B cell (primary cell): ENCODE results near the gene CTRL. TPM values are rescaled to one million over a fixed set of nuclear protein-coding genes. Genes with fewer than 3 reads are reported as not detected.

ENCODE experiments used
- ATAC-seq: fragments of 200-7000 bp; cut with Tn5 transposase; one replicate; pipeline ENCODE4 v1.10.0; 2021; ENCODE audit warnings: low read depth, mild to moderate bottlenecking, moderate number of reproducible peaks, moderate library complexity
- CTCF ChIA-PET: fragments of 350-600 bp; sonication (Branson Sonifier 250); formaldehyde crosslinking; loops from one replicate; lab custom pipeline; 2021; ENCODE audit warnings: antibody characterized with exemption, inconsistent platforms; lab: Charles Lee
- POLR2A ChIA-PET: fragments of 350-600 bp; sonication (Branson Sonifier 250); formaldehyde crosslinking; loops from one replicate; lab custom pipeline; 2021; ENCODE audit warnings: antibody characterized with exemption; lab: Charles Lee
- DNase-seq: peaks from one replicate; pipeline ENCODE4 v3.0.0; 2013
- H2AFZ ChIP-seq: 2 replicates; pipeline ENCODE4 v1.6.1; 2012; ENCODE audit warnings: mild to moderate bottlenecking, low read depth, low read length; ENCODE audit not compliant: insufficient read depth, poor library complexity, severe bottlenecking
- H3K27ac ChIP-seq, 2 donors: 1 replicate in 1 of 2; 2 replicates in 1 of 2; pipeline ENCODE4 v1.5.1; 2012 to 2013; ENCODE audit warnings: low read length in 2 of 2, mild to moderate bottlenecking in 2 of 2, moderate library complexity in 1 of 2
- H3K27me3 ChIP-seq, 4 experiments: fragments of 200-600 bp in 1 of 4; sonication (generic) in 1 of 4; replicated peaks in 1 of 4; 1 replicate in 2 of 4; 2 replicates in 2 of 4; pipeline versions ENCODE4 v1.6.1 to v1.7.0; 2013 to 2016; ENCODE audit warnings: low read length in 3 of 4, mild to moderate bottlenecking in 2 of 4, mixed read lengths in 1 of 4, moderate library complexity in 1 of 4; ENCODE audit not compliant: insufficient read depth in 4 of 4, control insufficient read depth in 3 of 4; ENCODE audit errors: control extremely low read depth in 1 of 4
- H3K36me3 ChIP-seq, 2 experiments: replicated peaks in 1 of 2; 1 replicate in 1 of 2; 2 replicates in 1 of 2; pipeline versions ENCODE4 v1.6.1 to v1.7.1; 2013; ENCODE audit warnings: low read length in 1 of 2; ENCODE audit not compliant: insufficient read depth in 2 of 2, control insufficient read depth in 1 of 2; ENCODE audit errors: control extremely low read depth in 1 of 2, extremely low read depth in 1 of 2
- H3K4me1 ChIP-seq, 2 donors: fragments of 200-600 bp in 1 of 2; sonication (generic) in 1 of 2; 1 replicate in 1 of 2; 2 replicates in 1 of 2; pipeline versions ENCODE4 v1.5.1 to v1.6.1; 2013 to 2017; ENCODE audit warnings: low read length in 2 of 2; ENCODE audit not compliant: control insufficient read depth in 2 of 2, insufficient read depth in 2 of 2
- H3K4me2 ChIP-seq: replicated peaks from 2 replicates; pipeline ENCODE3; 2012; ENCODE audit warnings: mild to moderate bottlenecking, low read depth, low read length; ENCODE audit not compliant: poor library complexity, severe bottlenecking
- H3K4me3 ChIP-seq, 5 experiments: fragments of 200-600 bp in 1 of 5; sonication (generic) in 1 of 5; 1 replicate in 3 of 5; 2 replicates in 2 of 5; pipeline versions ENCODE4 v1.5.1 to v1.7.0; 2011 to 2016; ENCODE audit warnings: low read length in 4 of 5, mild to moderate bottlenecking in 4 of 5, low read depth in 2 of 5, control low read depth in 1 of 5, moderate library complexity in 1 of 5; ENCODE audit not compliant: insufficient read depth in 1 of 5; ENCODE audit errors: control extremely low read depth in 1 of 5, extremely low read depth in 1 of 5
- H3K79me2 ChIP-seq: fragments of 200-600 bp; sonication (generic); one replicate; pipeline ENCODE4 v1.6.0; 2016; ENCODE audit warnings: low read length; ENCODE audit not compliant: control insufficient read depth, insufficient read depth
- H3K9ac ChIP-seq: fragments of 200-600 bp; sonication (generic); 2 replicates; pipeline ENCODE4 v1.6.1; 2017; ENCODE audit warnings: mild to moderate bottlenecking, low read length, moderate library complexity
- H3K9me3 ChIP-seq, 3 donors: one replicate each; pipeline versions ENCODE4 v1.6.1 to v1.7.1; 2013; ENCODE audit warnings: low read length in 2 of 3; ENCODE audit not compliant: control insufficient read depth in 2 of 3, insufficient read depth in 1 of 3; ENCODE audit errors: control extremely low read depth in 1 of 3
- H4K20me1 ChIP-seq: 2 replicates; pipeline ENCODE4 v1.6.0; 2012; ENCODE audit warnings: mild to moderate bottlenecking, low read length; ENCODE audit not compliant: insufficient read depth, control insufficient read depth, poor library complexity, severe bottlenecking
- H3K27ac Mint-ChIP-seq: one replicate; pipeline ENCODE4 v1.8.0; 2021; ENCODE audit warnings: mixed read lengths
- H3K27me3 Mint-ChIP-seq: one replicate; pipeline ENCODE4 v1.8.0; 2021; ENCODE audit warnings: mixed read lengths
- H3K4me1 Mint-ChIP-seq: one replicate; pipeline ENCODE4 v1.8.0; 2021; ENCODE audit warnings: mixed read lengths
- H3K4me3 Mint-ChIP-seq: one replicate; pipeline ENCODE4 v1.8.0; 2021; ENCODE audit warnings: mixed read lengths
- H3K9me3 Mint-ChIP-seq: one replicate; pipeline ENCODE4 v1.8.0; 2022; ENCODE audit warnings: mixed read lengths; ENCODE audit not compliant: insufficient read depth
- EZH2 ChIP-seq: IDR thresholded peaks from 2 replicates; pipeline ENCODE4 v1.6.1; 2012; ENCODE audit warnings: borderline replicate concordance, low read depth, mild to moderate bottlenecking, moderate library complexity, low read length; ENCODE audit not compliant: insufficient read depth, poor library complexity, severe bottlenecking
- WGBS: methylation state at CpG from one replicate; pipeline ENCODE4 v1.1.5; 2013; ENCODE audit warnings: missing lambda C conversion rate; ENCODE audit not compliant: insufficient coverage; 5-methylcytosine and 5-hydroxymethylcytosine counted together
- intact Hi-C: fragments of 100-400 bp; cut with micrococcal nuclease; formaldehyde crosslinking; loops from one replicate; pipeline ENCODE4 v1.10.0; 2022
- polyA plus RNA-seq: library from polyadenylated mRNA; depleted of rRNA; stranded (reverse); fragments of >200 nt; gene quantifications from 2 replicates; pipeline ENCODE4 v1.2.3, GENCODE V29; 2012
- total RNA-seq, 2 donors: library from RNA; stranded (reverse); fragments of 120-200 nt in 1 of 2; gene quantifications; 1 replicate in 1 of 2; 2 replicates in 1 of 2; pipeline versions ENCODE4 v1.2.3 to v1.2.4, GENCODE V29; 2013 to 2022
- TF ChIP-seq, protein P1 (sequence below): fragments of 200-600 bp; IDR thresholded peaks from one replicate; pipeline ENCODE4 v1.8.0; 2022; ENCODE audit warnings: antibody characterized with exemption, mild to moderate bottlenecking

Gene CTRL
- total and polyA plus RNA-seq, 2 donors (not counting 1 experiment from before 2014, with no cell fraction given): 5.8 to 19.0 TPM

GRCh38 chr16:67909056-67909742, 22.5 kb downstream of the CTRL start:
- Histone ChIP-seq H4K20me1 (peaks cover 19% of the 10 kb centered on the region), H3K27ac (no peak overlapping the region), H3K9ac (no peak overlapping the region), H3K36me3 (peaks cover 0 to 31% of the 10 kb centered on the region in 2 experiments), H3K4me3 (no peak overlapping the region), H3K4me2 (no peak overlapping the region), H3K79me2 (peaks cover 83% of the 10 kb centered on the region), H3K9me3 (no peaks in the 10 kb centered on the region), H3K27me3 (no peaks in the 10 kb centered on the region), H2AFZ (no peak overlapping the region), H3K4me1 (peaks cover 0 to 4% of the 10 kb centered on the region in 2 donors)
- DNase-seq: no peak
- Mint-ChIP-seq H3K9me3 (no peaks in the 10 kb centered on the region), H3K4me1 (peaks cover 2% of the 10 kb centered on the region), H3K27me3 (no peaks in the 10 kb centered on the region), H3K4me3 (no peak overlapping the region), H3K27ac (no peak overlapping the region)
- intact Hi-C loops: no loop called here
- ChIA-PET POLR2A (no interaction called here), CTCF (interaction anchor here (1.2 kb wide), 1 partner anchor 224 kb away, joined by 3 read pairs; no protein-coding TSS in a partner anchor)
- no peak for ATAC-seq
- TF ChIP-seq, protein P1, sequence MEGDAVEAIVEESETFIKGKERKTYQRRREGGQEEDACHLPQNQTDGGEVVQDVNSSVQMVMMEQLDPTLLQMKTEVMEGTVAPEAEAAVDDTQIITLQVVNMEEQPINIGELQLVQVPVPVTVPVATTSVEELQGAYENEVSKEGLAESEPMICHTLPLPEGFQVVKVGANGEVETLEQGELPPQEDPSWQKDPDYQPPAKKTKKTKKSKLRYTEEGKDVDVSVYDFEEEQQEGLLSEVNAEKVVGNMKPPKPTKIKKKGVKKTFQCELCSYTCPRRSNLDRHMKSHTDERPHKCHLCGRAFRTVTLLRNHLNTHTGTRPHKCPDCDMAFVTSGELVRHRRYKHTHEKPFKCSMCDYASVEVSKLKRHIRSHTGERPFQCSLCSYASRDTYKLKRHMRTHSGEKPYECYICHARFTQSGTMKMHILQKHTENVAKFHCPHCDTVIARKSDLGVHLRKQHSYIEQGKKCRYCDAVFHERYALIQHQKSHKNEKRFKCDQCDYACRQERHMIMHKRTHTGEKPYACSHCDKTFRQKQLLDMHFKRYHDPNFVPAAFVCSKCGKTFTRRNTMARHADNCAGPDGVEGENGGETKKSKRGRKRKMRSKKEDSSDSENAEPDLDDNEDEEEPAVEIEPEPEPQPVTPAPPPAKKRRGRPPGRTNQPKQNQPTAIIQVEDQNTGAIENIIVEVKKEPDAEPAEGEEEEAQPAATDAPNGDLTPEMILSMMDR: no peak
- TF ChIP-seq EZH2: no peak
- WGBS: 99% methylated on average over 36 of the region's 36 CpGs

GRCh38 chr16:67907397-67908180, 24.1 kb downstream of the CTRL start:
- intact Hi-C loops: no loop called here
- Mint-ChIP-seq H3K4me1 (peaks cover 2% of the 10 kb centered on the region), H3K9me3 (no peaks in the 10 kb centered on the region), H3K27me3 (no peaks in the 10 kb centered on the region), H3K27ac (no peak overlapping the region), H3K4me3 (no peak overlapping the region)
- no peak for TF ChIP-seq EZH2
- TF ChIP-seq, protein P1: no peak
- ATAC-seq: no peak
- CTCF ChIA-PET: no interaction called here
- Histone ChIP-seq H3K4me1 (peaks cover 0 to 4% of the 10 kb centered on the region in 2 donors), H3K4me2 (no peak overlapping the region), H3K36me3 (peaks cover 1 to 35% of the 10 kb centered on the region in 2 experiments), H3K27me3 (no peaks in the 10 kb centered on the region), H2AFZ (no peak overlapping the region), H3K79me2 (peaks cover 81% of the 10 kb centered on the region), H3K27ac (no peak overlapping the region), H3K9ac (no peak overlapping the region), H4K20me1 (peaks cover 26% of the 10 kb centered on the region), H3K9me3 (no peaks in the 10 kb centered on the region), H3K4me3 (no peak overlapping the region)
- POLR2A ChIA-PET: no interaction called here
- 98% methylated on average over 10 of the region's 11 CpGs for WGBS
- DNase-seq: no peak
